MG63 (cell line): Measurements from ENCODE around the gene BANF2. TPM values are rescaled to one million over a fixed set of nuclear protein-coding genes. Genes with fewer than 3 reads are reported as not detected.
"Not testable (repeated sequence)": the region's sequence is repeated elsewhere in the genome, so short reads cannot be mapped to it uniquely, and the experiment has no call there.

ENCODE experiments used
- DNase-seq: peaks from one replicate; pipeline ENCODE4 v3.0.0-alpha.2; 2020
- H3K27me3 ChIP-seq: fragments of 250-450 bp; sonication (Bioruptor Pico); 2 replicates; pipeline ENCODE4 v1.5.1; 2020; ENCODE audit warnings: mild to moderate bottlenecking, moderate library complexity
- H3K36me3 ChIP-seq: fragments of 250-450 bp; sonication (Bioruptor Pico); 2 replicates; pipeline ENCODE4 v1.5.1; 2020; ENCODE audit warnings: mild to moderate bottlenecking, moderate library complexity
- H3K4me3 ChIP-seq: fragments of 250-450 bp; sonication (Bioruptor Pico); 2 replicates; pipeline ENCODE4 v1.5.1; 2020; ENCODE audit warnings: mild to moderate bottlenecking, moderate library complexity
- H3K9me3 ChIP-seq: fragments of 250-450 bp; sonication (Bioruptor Pico); 2 replicates; pipeline ENCODE4 v1.5.1; 2020; ENCODE audit warnings: mild to moderate bottlenecking, moderate library complexity
- total RNA-seq: library from RNA; depleted of rRNA; stranded (reverse); fragments of >200 nt; shearing (Covaris generic); gene quantifications from 2 replicates; pipeline ENCODE4 v1.2.3, GENCODE V29; 2014; ENCODE audit warnings: low replicate concordance

The BANF2 gene
- total RNA-seq, 1 experiment from 2014 or later, result not detected

DNA sequence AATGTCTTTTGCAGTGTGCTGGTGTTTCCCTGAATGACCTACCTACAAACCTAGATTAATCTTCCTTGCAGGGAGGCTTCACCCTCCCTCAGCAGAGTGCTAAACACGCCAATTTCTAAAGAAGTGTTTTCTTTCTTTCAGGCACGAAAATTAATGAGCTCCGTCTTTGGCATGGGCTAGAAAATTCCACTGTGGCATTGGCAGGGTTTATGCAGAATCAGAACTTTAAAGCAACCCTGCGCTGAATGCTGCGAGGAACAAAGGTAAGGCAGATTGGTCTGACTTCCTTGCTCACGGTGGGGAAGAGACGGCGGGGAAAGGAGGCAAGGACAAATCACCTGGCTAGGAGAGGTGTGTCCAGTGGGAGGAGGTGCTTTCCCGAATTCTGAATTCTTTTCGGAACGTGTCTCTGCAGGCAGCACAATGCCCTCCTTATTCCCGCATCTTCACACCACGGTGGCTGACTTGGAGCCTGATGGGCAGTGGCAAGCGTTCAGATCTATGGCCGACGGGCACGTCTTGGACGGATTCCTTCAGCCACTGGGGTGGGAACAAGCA lies 6.2 kb upstream of the BANF2 start:
- no peaks in the 10 kb centered on the region for H3K36me3 ChIP-seq
- H3K27me3 ChIP-seq, result no peaks in the 10 kb centered on the region
- no peaks in the 10 kb centered on the region for H3K9me3 ChIP-seq
- H3K4me3 ChIP-seq, result no peak overlapping the region
- no peak for DNase-seq

DNA sequence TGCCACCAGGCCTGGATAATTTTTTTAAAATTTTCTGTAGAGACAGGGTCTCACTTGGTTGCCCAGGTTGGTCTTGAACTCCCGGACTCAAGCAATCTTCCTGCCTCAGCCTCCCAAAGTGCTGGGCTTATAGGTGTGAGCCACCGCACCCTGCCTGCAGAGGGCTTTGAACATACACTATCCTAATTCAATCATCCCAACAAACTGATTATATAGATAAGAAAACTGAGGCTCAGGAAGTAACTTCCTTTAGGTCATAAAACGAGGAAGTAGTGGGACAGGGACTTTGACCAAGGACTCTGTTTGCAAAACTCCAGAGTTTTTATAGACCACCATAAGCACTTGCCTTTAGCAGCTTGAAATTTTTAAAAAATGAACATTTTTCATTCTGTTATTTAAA lies 5.0 kb upstream of the BANF2 start:
- Histone ChIP-seq H3K36me3 (no peaks in the 10 kb centered on the region), H3K27me3 (no peaks in the 10 kb centered on the region), H3K4me3 (no peak overlapping the region), H3K9me3 (no peaks in the 10 kb centered on the region)
- no peak for DNase-seq

DNA sequence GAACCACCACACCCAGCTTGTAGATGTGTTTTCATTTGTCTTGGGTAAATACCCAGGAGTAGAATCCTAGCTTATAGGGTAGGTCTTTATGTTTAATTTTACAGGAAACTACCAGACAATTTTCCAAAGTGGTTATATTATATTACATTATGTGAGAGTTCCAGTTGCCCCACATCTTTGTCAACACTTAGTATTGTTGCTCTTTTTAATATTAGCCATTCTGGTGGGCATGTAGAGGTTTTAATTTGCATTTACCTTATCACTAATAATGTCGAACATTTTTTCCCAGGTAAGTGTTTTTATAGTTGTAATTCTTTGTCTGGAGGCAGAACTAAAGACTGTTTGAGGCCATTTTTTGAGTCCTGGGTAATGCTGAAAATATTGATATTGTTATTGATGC lies 3.5 kb upstream of the BANF2 start:
- Histone ChIP-seq H3K36me3 (no peaks in the 10 kb centered on the region), H3K27me3 (no peaks in the 10 kb centered on the region), H3K4me3 (no peak overlapping the region), H3K9me3 (no peaks in the 10 kb centered on the region)
- DNase-seq, result no peak

DNA sequence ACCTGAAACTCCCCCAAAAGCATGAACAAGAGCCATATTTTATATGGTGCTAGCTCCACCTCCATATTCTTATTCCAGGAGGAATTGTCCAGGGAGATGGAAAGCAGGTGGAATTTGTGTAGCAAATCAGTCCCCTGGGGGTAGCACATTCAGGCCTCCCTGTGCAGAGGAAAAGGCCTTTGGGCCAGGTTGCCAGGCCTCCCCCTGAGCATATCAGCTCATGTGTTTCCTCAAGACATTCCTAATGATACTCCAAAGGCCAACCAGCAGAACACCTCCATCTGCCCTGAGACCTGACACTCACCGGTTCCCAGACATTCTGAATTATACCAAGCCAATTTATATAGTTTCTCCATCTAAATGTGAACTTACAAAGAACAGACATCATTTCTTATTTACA lies 2.6 kb upstream of the BANF2 start:
- H3K4me3 ChIP-seq, result no peak overlapping the region
- H3K36me3 ChIP-seq, result no peaks in the 10 kb centered on the region
- no peaks in the 10 kb centered on the region for H3K9me3 ChIP-seq
- no peak for DNase-seq
- H3K27me3 ChIP-seq, result no peaks in the 10 kb centered on the region

DNA sequence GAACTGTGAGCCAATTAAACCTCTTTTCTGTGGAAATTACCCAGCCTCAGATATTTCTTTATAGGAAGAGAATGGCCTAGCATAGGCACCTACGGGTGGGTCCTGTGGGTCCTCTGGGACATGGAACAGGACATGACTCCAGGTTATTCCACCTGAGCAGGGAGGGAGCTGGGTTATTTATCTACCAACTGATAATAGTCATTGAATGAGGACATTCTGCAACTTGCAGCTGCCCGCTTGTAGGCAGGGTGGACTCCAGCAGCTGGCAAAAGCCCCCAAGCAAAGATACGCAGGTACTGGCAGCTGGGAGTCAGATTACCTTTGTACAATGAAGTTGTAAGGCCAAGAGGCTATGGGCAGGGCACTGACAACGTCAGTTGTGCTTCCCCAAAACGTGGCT lies 1.4 kb upstream of the BANF2 start:
- Histone ChIP-seq H3K4me3 (no peak overlapping the region), H3K27me3 (no peaks in the 10 kb centered on the region), H3K9me3 (no peaks in the 10 kb centered on the region), H3K36me3 (no peaks in the 10 kb centered on the region)
- no peak for DNase-seq

DNA sequence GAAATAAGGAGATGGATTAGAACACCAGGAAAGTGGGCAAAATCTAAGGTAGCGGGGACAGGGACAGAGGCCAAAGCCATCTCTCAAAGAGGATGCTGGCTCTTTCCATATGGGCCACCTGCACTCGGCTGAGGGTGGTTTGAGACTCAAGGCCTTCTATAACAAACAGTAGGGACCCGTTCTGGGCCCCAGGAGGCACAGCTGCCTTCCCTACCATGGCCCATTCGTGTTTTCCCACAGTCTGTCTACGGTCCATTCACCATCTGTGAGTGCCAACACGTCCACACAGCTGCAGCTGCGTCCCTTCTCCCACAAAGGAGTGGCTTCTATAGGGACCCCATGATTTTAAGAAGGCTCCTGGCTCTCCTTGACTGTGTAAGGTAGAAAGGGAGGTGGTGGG lies 871 bp downstream of the BANF2 start:
- Histone ChIP-seq H3K4me3 (no peak overlapping the region), H3K9me3 (no peaks in the 10 kb centered on the region), H3K36me3 (no peaks in the 10 kb centered on the region), H3K27me3 (no peaks in the 10 kb centered on the region)
- no peak for DNase-seq

DNA sequence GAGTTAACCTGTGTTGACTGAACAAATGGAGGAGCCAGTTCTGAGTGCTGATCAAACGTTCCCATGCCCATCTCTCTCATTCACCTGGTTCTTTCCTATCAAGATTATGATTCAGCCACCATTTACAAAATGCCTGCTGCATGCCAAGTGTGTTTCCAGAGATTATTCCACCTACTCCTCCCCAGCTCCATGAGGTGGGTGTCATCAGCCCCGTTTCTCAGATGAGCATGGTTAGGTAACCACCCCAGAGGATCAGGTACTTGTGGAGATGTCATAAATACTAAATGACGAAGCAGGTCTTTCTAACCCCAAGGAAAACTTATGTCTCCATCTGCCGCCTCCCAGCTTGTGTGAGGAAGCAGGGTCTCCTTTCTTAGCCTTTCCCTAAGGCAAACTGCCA lies 2.1 kb downstream of the BANF2 start:
- H3K9me3 ChIP-seq, result no peaks in the 10 kb centered on the region
- no peaks in the 10 kb centered on the region for H3K36me3 ChIP-seq
- H3K27me3 ChIP-seq, result no peaks in the 10 kb centered on the region
- no peak for DNase-seq
- H3K4me3 ChIP-seq, result no peak overlapping the region

DNA sequence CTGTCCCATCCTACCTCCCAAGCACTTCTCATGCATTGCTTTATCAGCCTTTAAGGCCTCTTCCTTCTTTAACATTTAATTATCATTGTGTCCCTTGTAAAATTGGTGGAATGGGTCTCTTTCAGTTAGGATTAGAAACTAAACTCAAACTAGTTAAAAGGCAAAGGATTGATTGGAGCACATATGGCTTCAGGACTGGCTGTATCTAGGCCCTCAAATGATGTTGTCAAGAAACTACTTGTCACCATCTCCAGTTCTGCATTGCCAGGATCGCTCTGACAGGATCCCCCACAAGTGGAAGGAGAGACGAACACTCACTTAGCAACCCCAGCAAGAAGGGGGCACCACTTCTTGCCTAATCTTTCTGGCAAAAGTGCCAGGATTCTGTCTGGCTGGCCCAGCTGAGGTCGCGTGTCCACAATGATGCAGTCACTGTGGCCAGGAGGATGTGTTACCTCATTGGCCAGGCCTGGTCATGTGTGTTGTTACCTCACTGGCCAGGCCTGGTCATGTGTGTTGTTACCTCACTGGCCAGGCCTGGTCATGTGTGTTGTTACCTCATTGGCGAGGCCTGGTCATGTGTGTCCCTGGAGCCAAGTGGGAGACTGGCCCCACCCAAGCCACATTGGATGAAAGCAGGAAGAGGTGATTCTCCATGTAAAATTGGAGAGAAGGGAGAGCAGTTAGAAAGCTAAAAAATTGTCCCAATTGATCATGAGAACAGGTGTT lies 5.0 kb downstream of the BANF2 start:
- H3K27me3 ChIP-seq, result no peaks in the 10 kb centered on the region
- no peaks in the 10 kb centered on the region for H3K36me3 ChIP-seq
- no peak for DNase-seq
- H3K9me3 ChIP-seq, result no peaks in the 10 kb centered on the region
- H3K4me3 ChIP-seq, result no peak overlapping the region

DNA sequence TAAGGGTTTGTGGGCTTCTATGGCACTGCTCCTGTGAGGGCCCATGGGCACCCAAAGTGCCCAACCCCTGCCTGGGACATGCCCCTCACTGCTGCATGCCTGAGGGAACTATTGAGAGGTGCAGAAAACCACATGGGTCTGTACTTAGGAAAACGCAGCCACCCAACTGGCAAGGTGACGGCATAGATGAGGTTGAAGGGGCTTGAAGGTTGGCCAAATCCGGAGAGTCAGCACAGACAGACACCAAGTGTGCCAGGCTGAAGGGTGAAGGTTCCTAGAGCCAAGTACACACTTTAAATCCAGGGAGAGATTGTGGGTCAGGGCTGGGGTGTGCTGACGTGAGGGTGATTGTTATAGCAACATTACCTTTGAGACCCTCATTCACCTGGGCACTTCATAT lies 6.2 kb downstream of the BANF2 start:
- Histone ChIP-seq H3K36me3 (no peaks in the 10 kb centered on the region), H3K4me3 (no peak overlapping the region), H3K9me3 (no peaks in the 10 kb centered on the region), H3K27me3 (no peaks in the 10 kb centered on the region)
- no peak for DNase-seq

DNA sequence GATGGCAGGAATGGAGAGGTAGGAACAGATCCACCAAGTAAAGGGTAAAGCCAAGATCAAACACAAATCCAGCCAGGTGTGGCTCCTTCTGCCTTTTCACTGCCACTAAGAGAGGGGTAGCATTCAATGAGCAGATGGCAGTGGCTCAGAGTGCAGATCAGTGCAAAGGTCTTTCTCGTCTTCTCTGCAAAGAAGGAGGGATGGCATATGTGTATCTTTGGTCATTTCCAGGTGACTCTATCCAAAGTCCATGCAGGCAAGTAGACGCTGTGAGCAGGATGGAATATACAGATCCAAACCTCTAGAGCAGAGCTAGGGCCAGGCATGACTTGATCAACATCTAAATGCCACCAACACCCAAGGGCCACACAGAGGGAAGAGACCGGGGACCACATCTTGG lies 6.9 kb downstream of the BANF2 start:
- no peaks in the 10 kb centered on the region for H3K27me3 ChIP-seq
- H3K36me3 ChIP-seq, result no peaks in the 10 kb centered on the region
- no peaks in the 10 kb centered on the region for H3K9me3 ChIP-seq
- no peak for DNase-seq
- H3K4me3 ChIP-seq, result no peak overlapping the region

DNA sequence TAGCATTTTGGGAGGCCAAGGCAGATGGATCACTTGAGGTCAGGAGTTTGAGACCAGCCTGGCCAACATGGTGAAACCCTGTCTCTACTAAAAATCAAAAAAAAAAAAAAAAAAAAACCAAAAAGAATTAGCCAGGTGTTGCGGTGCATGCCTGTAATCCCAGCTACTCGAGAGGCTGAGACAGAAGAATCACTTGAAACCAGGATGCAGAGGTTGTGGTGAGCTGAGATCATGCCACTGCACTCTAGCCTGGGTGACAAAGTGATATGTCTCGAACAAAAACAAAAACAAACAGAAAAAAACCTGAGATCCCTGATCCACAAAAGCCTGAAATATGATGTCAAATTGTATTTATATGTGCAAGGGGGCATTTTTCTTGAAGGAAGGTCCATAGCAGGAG lies 8.2 kb downstream of the BANF2 start:
- H3K27me3 ChIP-seq, H3K9me3 ChIP-seq, H3K36me3 ChIP-seq, DNase-seq, H3K4me3 ChIP-seq: not testable (repeated sequence)

DNA sequence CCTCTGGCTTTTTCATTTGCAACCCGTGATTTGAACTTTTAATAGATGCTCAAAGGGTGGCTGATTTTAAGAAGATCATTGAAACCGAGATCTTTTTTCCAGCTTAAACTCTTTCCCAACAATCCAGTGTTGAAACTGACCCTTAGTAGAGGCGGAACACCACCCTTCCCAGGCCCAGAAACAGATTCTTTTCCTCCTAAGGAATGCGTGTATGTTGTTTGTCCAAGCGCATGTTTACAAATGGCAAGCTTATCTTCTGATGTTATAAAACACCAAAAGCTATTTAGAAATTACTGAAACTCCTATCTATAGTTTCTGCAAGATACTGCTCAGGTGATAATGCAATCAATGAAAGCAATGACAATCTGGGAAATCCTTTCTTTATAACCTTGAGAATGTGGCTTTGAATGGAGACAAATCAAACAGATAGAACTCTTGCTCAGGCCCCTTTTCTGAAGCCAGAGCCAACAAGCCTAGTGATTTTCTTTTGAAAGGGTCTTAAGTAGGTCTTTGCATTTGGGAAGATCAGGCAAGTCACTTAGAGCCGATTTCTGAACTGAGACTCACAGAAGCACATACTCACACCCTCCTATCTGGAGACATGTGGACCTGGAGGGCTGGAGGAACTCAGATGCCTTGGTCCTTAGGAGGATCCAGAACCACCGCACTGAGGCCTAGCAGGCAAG lies 9.1 kb downstream of the BANF2 start:
- H3K9me3 ChIP-seq, result no peaks in the 10 kb centered on the region
- no peaks in the 10 kb centered on the region for H3K27me3 ChIP-seq
- H3K36me3 ChIP-seq, result no peaks in the 10 kb centered on the region
- H3K4me3 ChIP-seq, result no peak overlapping the region
- DNase-seq, result no peak

DNA sequence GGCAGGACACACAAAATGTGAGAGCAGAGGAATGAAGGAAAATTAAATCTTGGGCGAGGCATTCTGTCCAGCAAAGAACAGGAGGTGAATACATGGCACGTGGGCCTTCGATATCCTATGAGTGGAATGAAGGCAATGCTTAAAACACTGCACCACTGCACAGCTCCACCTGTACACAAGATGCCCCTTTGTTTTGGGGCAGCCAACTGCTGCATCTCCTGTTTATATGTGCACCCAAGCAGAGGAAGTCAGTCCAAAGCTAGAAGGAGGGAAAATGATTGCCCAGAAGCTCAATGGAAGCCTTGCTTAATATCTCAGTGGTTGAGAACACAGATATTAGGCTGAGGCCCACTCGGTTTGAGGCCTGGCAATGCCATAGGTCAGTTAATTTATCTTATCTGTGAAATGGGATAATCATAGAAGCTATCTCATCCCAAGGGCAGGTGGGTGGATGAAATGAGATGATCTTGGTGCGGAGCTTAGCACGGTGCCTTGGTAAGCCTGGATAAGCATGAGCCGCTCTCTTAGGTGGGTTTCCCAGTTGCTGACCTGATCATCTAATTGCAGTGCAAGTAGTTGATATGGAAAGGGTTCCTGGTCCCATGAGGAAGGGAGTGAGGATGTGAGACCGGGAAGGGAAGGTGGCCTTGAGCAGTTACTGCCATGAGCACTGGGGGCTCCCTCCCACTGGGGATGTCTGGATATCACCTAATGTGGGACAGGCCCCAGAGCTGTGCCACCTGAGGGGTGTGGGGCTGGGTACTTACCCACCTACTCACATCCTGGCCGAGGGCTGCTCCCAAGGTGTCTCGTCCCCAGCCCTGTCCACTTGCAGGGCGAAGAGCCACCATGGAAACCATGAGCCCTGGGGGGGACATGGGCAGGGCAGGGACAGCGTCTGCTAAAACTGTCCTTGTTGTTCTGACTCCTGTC lies 9.9 kb downstream of the BANF2 start:
- H3K4me3 ChIP-seq, result no peak overlapping the region
- H3K36me3 ChIP-seq, result no peaks in the 10 kb centered on the region
- H3K27me3 ChIP-seq, result no peaks in the 10 kb centered on the region
- DNase-seq, result no peak
- H3K9me3 ChIP-seq, result no peaks in the 10 kb centered on the region

DNA sequence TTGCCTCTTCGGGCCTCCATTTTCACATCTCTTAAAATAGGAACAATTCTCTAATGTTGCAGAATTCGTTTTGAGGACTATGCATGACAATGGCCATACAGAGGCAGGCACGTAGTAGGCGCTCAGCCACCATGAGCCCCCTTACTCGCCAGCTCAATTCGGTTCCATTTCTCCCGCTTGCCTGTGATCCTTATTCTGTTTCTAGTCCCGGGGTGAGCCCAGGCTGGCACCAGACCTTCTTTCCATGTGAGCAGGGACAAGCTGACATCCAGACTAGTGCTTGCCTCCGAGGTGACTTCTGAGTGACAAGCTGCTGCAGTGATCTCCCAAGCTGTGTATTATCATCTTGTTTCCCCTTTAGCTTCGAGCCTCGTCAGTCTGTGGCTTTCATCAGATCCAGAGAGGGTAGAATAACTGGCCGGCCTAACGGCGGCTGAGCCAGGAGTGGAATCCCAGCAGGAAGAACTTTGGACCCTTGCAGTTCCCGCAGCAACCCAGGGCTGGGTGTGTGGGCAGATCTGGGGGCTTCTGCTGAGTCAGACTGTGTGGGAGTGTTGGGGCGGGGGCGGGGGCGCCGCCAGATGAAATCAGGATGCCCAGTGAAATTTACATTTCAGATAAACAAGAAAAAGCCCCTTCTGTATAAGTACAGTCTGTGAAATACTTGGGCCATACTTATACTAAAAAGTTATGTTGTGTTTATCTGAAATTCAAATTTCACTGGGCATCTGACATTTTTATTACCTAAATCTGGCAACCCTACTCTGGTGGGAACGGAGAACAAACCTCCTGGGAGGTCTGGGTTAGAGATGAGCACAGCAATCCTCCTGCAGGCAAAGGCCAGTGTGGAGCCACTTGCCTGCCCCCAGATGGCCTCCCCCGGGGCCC lies 10.9 kb downstream of the BANF2 start:
- no peaks in the 10 kb centered on the region for H3K36me3 ChIP-seq
- no peak overlapping the region for H3K4me3 ChIP-seq
- no peaks in the 10 kb centered on the region for H3K9me3 ChIP-seq
- no peak for DNase-seq
- H3K27me3 ChIP-seq, result no peaks in the 10 kb centered on the region

DNA sequence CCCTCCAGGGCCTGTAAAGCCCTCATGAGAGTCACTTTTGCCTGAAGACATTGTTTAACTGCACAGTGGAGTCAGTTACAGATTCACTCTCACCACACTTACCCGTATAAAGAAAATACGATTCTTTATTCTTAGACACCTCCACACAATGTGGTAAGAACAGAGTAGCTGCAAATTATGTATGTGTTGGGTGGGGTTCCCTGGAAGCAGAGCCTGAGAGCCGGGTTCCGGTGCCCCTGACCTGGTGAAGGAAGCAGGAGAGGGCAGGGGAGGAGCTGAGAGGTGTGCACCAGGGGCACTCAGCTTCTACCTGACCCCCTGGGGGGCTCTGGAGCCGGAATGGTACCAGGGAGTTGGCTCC lies 11.5 kb downstream of the BANF2 start:
- no peaks in the 10 kb centered on the region for H3K9me3 ChIP-seq
- H3K27me3 ChIP-seq, result no peaks in the 10 kb centered on the region
- no peaks in the 10 kb centered on the region for H3K36me3 ChIP-seq
- H3K4me3 ChIP-seq, result no peak overlapping the region
- DNase-seq, result no peak

DNA sequence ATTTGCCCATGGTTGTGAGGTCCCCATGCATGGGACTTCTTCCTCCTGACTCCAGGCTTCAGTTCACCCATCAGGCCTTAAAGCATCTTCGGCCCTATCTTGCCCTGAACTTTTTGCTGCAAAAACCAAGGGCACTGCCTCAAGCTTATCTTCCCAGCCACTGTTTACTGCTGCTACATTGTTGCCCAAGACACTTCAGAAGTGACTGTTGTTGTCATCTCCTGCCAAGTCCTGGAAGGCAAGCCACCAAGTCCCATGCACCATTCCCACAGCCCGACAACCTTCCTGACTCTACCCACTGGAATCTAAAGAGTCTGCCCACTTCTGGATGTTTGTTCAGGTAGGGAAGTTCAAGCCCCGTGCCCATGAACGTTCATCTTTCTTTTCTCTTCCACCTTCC lies 12.4 kb downstream of the BANF2 start:
- no peaks in the 10 kb centered on the region for H3K9me3 ChIP-seq
- H3K4me3 ChIP-seq, result no peak overlapping the region
- H3K36me3 ChIP-seq, result no peaks in the 10 kb centered on the region
- H3K27me3 ChIP-seq, result no peaks in the 10 kb centered on the region
- DNase-seq, result no peak
